ENCODE data around the gene FTO. TPM values are rescaled to one million over a fixed set of nuclear protein-coding genes. Genes with fewer than 3 reads are reported as not detected.
A peak's percentile ranks its signal among the peaks of the same experiment; 100 is the strongest.

FTO gene
- total and polyA plus RNA-seq, 2 of the 13 experiments (the other 11 are each of a cell fraction or from before 2014, with no cell fraction given): 41.6 to 55.8 TPM

- no peak for TF ChIP-seq AKNA (CRISPR knock-in tag; IDR thresholded peaks at IDR 0.05; ENCODE audit: borderline replicate concordance)
- peak; percentile 94 for TF ChIP-seq BCL6 (CRISPR knock-in tag; IDR thresholded peaks at IDR 0.05)
- TF ChIP-seq MYPOP (CRISPR knock-in tag; IDR thresholded peaks at IDR 0.05): 0 out of 2 replicates have a peak, but pooled peaks have one; percentile 50
- peak; percentile 85 for TF ChIP-seq ZNF264 (CRISPR knock-in tag; IDR thresholded peaks at IDR 0.05)
- peak; percentile 99 for TF ChIP-seq SALL1 (CRISPR knock-in tag; IDR thresholded peaks at IDR 0.05)
- 0 out of 2 replicates have a peak, but pooled peaks have one; percentile 9 for TF ChIP-seq ZNF333 (CRISPR knock-in tag; IDR thresholded peaks at IDR 0.05; ENCODE audit: borderline replicate concordance)
- peak; percentile 55 for TF ChIP-seq IKZF4 (CRISPR knock-in tag; IDR thresholded peaks at IDR 0.05; ENCODE audit: borderline replicate concordance, low read depth, not compliant biosample characterization)
- TF ChIP-seq ZMYM3 (CRISPR knock-in tag; IDR thresholded peaks at IDR 0.05): peak; percentile 91
- TF ChIP-seq TRIM24 (CRISPR knock-in tag; IDR thresholded peaks at IDR 0.05): no peak
- 0 out of 2 replicates have a peak, but pooled peaks have one; percentile 36 for TF ChIP-seq STAT5B (CRISPR knock-in tag; IDR thresholded peaks at IDR 0.05)
- peak; percentile 77; the same call in 1 of the 2 replicates for TF ChIP-seq TRAFD1 (CRISPR knock-in tag; IDR thresholded peaks at IDR 0.05; ENCODE audit: borderline replicate concordance)
- peak; percentile 7; the same call in 1 of the 2 replicates for TF ChIP-seq ZNF121 (CRISPR knock-in tag; IDR thresholded peaks at IDR 0.05)
- 0 out of 2 replicates have a peak, but pooled peaks have one; percentile 34 for TF ChIP-seq KDM1A (CRISPR knock-in tag; IDR thresholded peaks at IDR 0.05)
- TF ChIP-seq ZNF652 (CRISPR knock-in tag; IDR thresholded peaks at IDR 0.05; ENCODE audit: borderline replicate concordance, low read depth): peak; percentile 63; the same call in 1 of the 2 replicates
- peak; percentile 94 for TF ChIP-seq FOXO1 (CRISPR knock-in tag; IDR thresholded peaks at IDR 0.05)
- peak; percentile 52; the same call in 1 of the 2 replicates for TF ChIP-seq CHD4 (IDR thresholded peaks at IDR 0.05; ENCODE audit: borderline replicate concordance, low read length)
- peak; percentile 95 for TF ChIP-seq HIC2 (CRISPR knock-in tag; IDR thresholded peaks at IDR 0.05; ENCODE audit: low read depth)
- TF ChIP-seq SMAD9 (CRISPR knock-in tag; IDR thresholded peaks at IDR 0.05): no peak
- no peak for TF ChIP-seq ZNF326 (CRISPR knock-in tag; IDR thresholded peaks at IDR 0.05; ENCODE audit: borderline replicate concordance)
- no peak for TF ChIP-seq FOSL1 (CRISPR knock-in tag; IDR thresholded peaks at IDR 0.05; ENCODE audit: borderline replicate concordance)
Observed at GRCh38 chr16:54165174-54165911, 461.4 kb downstream of the FTO start (continued).
